ENCODE results near the gene RUNX1. TPM values are rescaled to one million over a fixed set of nuclear protein-coding genes. Genes with fewer than 3 reads are reported as not detected.
"Not testable (repeated sequence)": the region's sequence is repeated elsewhere in the genome, so short reads cannot be mapped to it uniquely, and the experiment has no call there.

The RUNX1 gene
- total RNA-seq, 1 donor from 2014 or later: 23.9 TPM

DNA sequence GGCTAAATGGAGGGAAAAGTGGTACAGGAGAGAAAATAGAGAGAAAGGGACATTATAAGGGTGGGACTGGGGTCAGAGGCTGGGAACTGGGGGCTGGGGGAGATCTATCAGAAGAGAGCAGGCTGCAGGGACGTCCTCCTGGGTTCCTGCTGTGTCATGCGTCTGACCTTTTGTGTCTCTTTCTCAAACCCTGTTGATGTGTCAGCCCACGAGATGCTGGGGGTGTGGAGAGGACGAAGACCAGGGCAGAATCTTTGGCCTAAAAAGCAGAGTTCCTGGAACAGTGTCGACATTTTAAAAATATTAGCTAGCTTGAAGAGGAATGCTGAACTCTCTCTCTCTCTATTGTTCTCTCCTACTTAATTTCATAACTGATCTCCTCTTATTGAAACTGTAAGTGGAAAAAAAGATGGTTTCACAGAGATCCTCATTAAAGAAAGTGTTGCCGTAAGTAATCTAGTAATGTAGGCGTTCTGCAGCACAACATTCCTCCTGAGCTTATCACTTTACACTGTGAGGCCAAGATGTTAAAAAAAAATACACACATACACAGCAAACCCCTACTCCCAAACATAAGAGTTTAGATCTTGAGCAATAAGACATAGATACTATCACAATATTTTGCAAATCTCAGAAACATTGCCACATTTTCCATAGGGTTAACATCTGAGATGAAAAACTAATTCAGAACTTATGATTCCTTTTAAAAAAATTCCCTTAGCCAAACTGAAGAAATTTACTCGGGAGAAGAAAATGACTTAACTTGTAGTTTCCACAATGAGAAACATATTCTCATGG lies 52.6 kb downstream of the RUNX1 start:
- H3K27ac Mint-ChIP-seq (ENCODE audit: unreplicated experiment): no peak overlapping the region
- H3K9me3 Mint-ChIP-seq (ENCODE audit: unreplicated experiment): no peaks in the 10 kb centered on the region
- no peaks in the 10 kb centered on the region for H3K27me3 Mint-ChIP-seq (ENCODE audit: unreplicated experiment)
- H3K36me3 Mint-ChIP-seq (ENCODE audit: unreplicated experiment): no peaks in the 10 kb centered on the region
- TF ChIP-seq, protein P1, sequence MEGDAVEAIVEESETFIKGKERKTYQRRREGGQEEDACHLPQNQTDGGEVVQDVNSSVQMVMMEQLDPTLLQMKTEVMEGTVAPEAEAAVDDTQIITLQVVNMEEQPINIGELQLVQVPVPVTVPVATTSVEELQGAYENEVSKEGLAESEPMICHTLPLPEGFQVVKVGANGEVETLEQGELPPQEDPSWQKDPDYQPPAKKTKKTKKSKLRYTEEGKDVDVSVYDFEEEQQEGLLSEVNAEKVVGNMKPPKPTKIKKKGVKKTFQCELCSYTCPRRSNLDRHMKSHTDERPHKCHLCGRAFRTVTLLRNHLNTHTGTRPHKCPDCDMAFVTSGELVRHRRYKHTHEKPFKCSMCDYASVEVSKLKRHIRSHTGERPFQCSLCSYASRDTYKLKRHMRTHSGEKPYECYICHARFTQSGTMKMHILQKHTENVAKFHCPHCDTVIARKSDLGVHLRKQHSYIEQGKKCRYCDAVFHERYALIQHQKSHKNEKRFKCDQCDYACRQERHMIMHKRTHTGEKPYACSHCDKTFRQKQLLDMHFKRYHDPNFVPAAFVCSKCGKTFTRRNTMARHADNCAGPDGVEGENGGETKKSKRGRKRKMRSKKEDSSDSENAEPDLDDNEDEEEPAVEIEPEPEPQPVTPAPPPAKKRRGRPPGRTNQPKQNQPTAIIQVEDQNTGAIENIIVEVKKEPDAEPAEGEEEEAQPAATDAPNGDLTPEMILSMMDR (IDR thresholded peaks at IDR 0.05): no peak
- DNase-seq (ENCODE audit: extremely low spot score, unreplicated experiment): no peak
- no peak overlapping the region for H3K4me3 Mint-ChIP-seq (ENCODE audit: unreplicated experiment)
- peaks cover 10% of the 10 kb centered on the region for H3K4me1 Mint-ChIP-seq (ENCODE audit: unreplicated experiment)

DNA sequence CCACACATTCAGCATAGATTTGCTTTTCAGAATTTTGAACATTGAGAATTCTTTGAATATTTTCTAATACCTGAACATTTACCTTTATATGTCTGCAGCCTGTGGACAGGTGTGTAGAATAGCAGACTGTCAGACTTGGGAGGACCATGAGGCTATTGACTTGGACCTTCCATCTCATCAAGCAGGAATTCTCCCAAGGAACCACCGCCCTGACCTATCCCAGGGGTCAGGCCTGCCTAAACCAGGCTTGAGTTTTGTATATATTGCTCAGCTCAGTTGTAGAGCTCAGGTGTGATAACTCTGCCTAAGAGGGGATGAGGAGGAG lies 53.2 kb downstream of the RUNX1 start:
- no peak for DNase-seq (ENCODE audit: extremely low spot score, unreplicated experiment)
- no peaks in the 10 kb centered on the region for H3K9me3 Mint-ChIP-seq (ENCODE audit: unreplicated experiment)
- TF ChIP-seq, protein P1 (IDR thresholded peaks at IDR 0.05): no peak
- no peak overlapping the region for H3K4me3 Mint-ChIP-seq (ENCODE audit: unreplicated experiment)
- no peaks in the 10 kb centered on the region for H3K27me3 Mint-ChIP-seq (ENCODE audit: unreplicated experiment)
- H3K4me1 Mint-ChIP-seq (ENCODE audit: unreplicated experiment): peaks cover 10% of the 10 kb centered on the region
- no peaks in the 10 kb centered on the region for H3K36me3 Mint-ChIP-seq (ENCODE audit: unreplicated experiment)
- H3K27ac Mint-ChIP-seq (ENCODE audit: unreplicated experiment): no peak overlapping the region

DNA sequence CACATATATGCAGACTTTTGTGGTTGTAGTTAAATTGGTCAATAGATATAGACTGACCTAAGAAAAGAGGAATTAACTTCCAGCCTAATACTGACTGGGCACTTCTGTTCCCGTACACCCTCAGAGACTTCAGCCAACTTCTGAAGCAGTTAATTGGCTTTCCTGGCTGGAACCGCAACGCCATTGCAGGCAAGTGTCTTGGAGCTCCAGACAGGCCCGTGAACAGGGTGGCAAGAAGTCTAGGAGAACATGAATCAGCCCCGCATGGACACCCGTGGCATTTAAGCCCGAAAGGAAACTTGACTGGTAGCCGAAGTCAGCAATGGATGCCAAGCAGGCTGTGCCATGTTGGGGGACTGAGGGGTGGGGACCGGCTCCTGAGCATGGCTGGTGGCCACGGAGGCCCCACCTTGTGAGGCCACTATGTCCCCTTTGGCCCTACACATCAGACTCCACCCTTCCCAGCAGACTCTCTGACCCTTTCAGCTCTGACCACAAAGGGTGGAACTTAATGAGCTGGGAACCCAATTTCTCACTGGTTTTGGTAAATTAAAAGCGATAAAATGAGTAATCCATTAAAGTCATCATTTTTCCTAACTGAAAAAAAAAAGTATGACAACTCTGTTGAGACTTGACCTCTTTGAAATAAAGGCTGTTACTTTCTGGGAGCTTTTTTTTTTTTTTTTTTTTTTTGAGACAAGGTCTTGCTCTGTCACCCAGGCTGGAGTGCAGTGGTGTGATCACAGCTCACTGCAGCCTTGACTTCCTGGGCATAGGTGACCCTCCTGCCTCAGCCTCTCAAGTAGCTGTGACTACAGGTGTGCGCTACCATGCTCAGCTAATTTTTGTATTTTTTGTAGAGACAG lies 54.1 kb downstream of the RUNX1 start:
- no peak for DNase-seq (ENCODE audit: extremely low spot score, unreplicated experiment)
- H3K36me3 Mint-ChIP-seq (ENCODE audit: unreplicated experiment): no peaks in the 10 kb centered on the region
- TF ChIP-seq, protein P1 (IDR thresholded peaks at IDR 0.05): no peak
- no peaks in the 10 kb centered on the region for H3K9me3 Mint-ChIP-seq (ENCODE audit: unreplicated experiment)
- peaks cover 10% of the 10 kb centered on the region for H3K4me1 Mint-ChIP-seq (ENCODE audit: unreplicated experiment)
- H3K27ac Mint-ChIP-seq (ENCODE audit: unreplicated experiment): no peak overlapping the region
- H3K27me3 Mint-ChIP-seq (ENCODE audit: unreplicated experiment): no peaks in the 10 kb centered on the region
- no peak overlapping the region for H3K4me3 Mint-ChIP-seq (ENCODE audit: unreplicated experiment)

DNA sequence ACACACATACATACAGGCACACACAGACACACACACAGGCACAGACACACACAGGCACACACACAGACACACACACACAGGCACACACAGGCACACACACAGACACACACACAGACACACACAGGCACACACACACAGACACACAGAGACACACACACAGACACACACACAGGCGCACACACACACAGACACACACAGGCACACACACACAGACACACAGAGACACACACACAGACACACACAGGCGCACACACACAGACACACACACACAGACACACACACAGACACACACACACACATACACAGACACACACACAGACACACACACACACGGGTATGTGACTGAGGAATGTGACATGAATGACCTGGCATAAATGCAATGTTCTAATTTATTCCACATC lies 55.6 kb downstream of the RUNX1 start:
- not testable (repeated sequence) for H3K36me3 Mint-ChIP-seq (ENCODE audit: unreplicated experiment); H3K4me3 Mint-ChIP-seq (ENCODE audit: unreplicated experiment); H3K4me1 Mint-ChIP-seq (ENCODE audit: unreplicated experiment); H3K27ac Mint-ChIP-seq (ENCODE audit: unreplicated experiment); DNase-seq (ENCODE audit: extremely low spot score, unreplicated experiment); H3K9me3 Mint-ChIP-seq (ENCODE audit: unreplicated experiment); H3K27me3 Mint-ChIP-seq (ENCODE audit: unreplicated experiment)

DNA sequence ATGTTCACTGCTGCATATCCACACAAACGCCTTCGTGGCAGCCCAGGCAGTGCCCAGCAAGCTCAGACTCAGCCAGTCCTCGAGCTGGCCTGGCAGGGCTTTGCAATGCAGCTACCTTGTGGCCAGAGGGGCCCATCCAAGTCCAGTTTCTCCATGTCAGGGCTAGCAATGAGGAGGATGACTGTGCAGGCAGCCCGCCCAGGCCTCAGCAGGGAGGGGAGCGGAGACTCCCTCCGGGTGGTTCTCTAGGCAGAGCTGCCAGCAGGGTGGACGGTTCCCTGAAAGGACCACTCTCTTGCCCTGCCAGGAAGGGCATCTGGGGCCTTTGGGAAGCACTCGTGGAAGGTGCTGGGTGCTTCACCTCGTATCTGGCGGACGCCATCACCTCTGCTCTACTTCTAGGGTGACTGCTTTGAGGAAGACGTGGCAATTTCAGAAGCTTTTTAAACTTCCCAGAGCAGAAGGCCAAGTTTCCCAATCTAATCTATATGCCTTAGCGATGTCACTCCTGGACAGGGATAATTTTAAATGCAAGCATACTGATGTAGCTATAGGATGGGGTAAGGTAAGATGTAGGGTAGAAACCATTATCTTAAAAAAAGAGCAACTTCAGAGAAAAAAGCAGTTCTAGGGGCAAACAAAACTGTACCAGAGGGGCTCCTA lies 56.2 kb downstream of the RUNX1 start:
- Mint-ChIP-seq H3K27ac (ENCODE audit: unreplicated experiment) (no peak overlapping the region), H3K36me3 (ENCODE audit: unreplicated experiment) (no peaks in the 10 kb centered on the region), H3K9me3 (ENCODE audit: unreplicated experiment) (no peaks in the 10 kb centered on the region), H3K27me3 (ENCODE audit: unreplicated experiment) (no peaks in the 10 kb centered on the region), H3K4me1 (ENCODE audit: unreplicated experiment) (peaks cover 10% of the 10 kb centered on the region), H3K4me3 (ENCODE audit: unreplicated experiment) (no peak overlapping the region)
- DNase-seq (ENCODE audit: extremely low spot score, unreplicated experiment): no peak
- TF ChIP-seq, protein P1 (IDR thresholded peaks at IDR 0.05): no peak

Measured in osteocyte (in vitro differentiated cells).